A673 (cell line): ENCODE results near the gene RASA3. TPM values are rescaled to one million over a fixed set of nuclear protein-coding genes. Genes with fewer than 3 reads are reported as not detected.

ENCODE experiments used
- BruUV-seq: library from RNA; stranded (reverse); fragments of 400-500 nt; replicated peaks from 2 replicates; lab custom pipeline; 2021; lab: Mats Ljungman, UMichigan
- CTCF ChIA-PET: fragments of 300-600 bp; sonication (Branson Sonifier 250); formaldehyde crosslinking; loops from one replicate; lab custom pipeline; 2022; ENCODE audit warnings: antibody characterized with exemption; lab: Charles Lee
- POLR2A ChIA-PET: fragments of 300-600 bp; sonication (Branson Sonifier 250); formaldehyde crosslinking; loops from one replicate; lab custom pipeline; 2022; ENCODE audit warnings: antibody characterized with exemption; ENCODE audit not compliant: low non-redundant PET; lab: Charles Lee
- DNase-seq: peaks from one replicate; pipeline ENCODE4 v3.0.0-alpha.2; 2015; ENCODE audit warnings: low spot score
- H3K27ac ChIP-seq: fragments of 200-600 bp; sonication (generic); 2 replicates; pipeline ENCODE4 v1.5.1; 2016; ENCODE audit warnings: mixed run types, low read depth, mild to moderate bottlenecking, mixed read lengths, antibody characterized with exemption, low read length; ENCODE audit not compliant: poor library complexity, severe bottlenecking
- H3K27me3 ChIP-seq: fragments of 200-600 bp; sonication (generic); replicated peaks from 2 replicates; pipeline ENCODE4 v1.6.1; 2017; ENCODE audit warnings: mixed run types, low read depth, mild to moderate bottlenecking, mixed read lengths, antibody characterized with exemption, low read length; ENCODE audit not compliant: insufficient read depth, poor library complexity
- H3K36me3 ChIP-seq: fragments of 200-600 bp; sonication (generic); 2 replicates; pipeline ENCODE4 v1.6.1; 2016; ENCODE audit warnings: mixed run types, mild to moderate bottlenecking, mixed read lengths, antibody characterized with exemption, low read length; ENCODE audit not compliant: insufficient read depth, poor library complexity, severe bottlenecking
- H3K4me1 ChIP-seq: fragments of 200-600 bp; sonication (generic); 2 replicates; pipeline ENCODE4 v1.6.1; 2017; ENCODE audit warnings: mixed run types, mild to moderate bottlenecking, mixed read lengths, antibody characterized with exemption, low read length; ENCODE audit not compliant: insufficient read depth, poor library complexity, severe bottlenecking
- H3K4me3 ChIP-seq: fragments of 200-600 bp; sonication (generic); 2 replicates; pipeline ENCODE4 v1.5.1; 2016; ENCODE audit warnings: low read depth, mixed run types, mild to moderate bottlenecking, mixed read lengths, low read length; ENCODE audit not compliant: poor library complexity, severe bottlenecking
- H3K9me3 ChIP-seq: fragments of 200-600 bp; sonication (generic); 2 replicates; pipeline ENCODE4 v1.6.1; 2016; ENCODE audit warnings: mixed run types, low read depth, mild to moderate bottlenecking, mixed read lengths, antibody characterized with exemption, low read length; ENCODE audit not compliant: poor library complexity, severe bottlenecking
- CTCF ChIP-seq: fragments of 300-800, 200-600 bp; sonication (generic); conservative IDR thresholded peaks from 2 replicates; pipeline ENCODE4 v1.5.1; 2017; ENCODE audit warnings: low read depth, mild to moderate bottlenecking, antibody characterized with exemption, low read length, moderate library complexity, mixed read lengths
- EZH2 ChIP-seq: fragments of 200-600 bp; sonication (generic); IDR thresholded peaks from 2 replicates; pipeline ENCODE4 v1.6.1; 2017; ENCODE audit warnings: borderline replicate concordance, low read depth, mild to moderate bottlenecking, mixed read lengths, antibody characterized with exemption, low read length; ENCODE audit not compliant: poor library complexity, severe bottlenecking
- intact Hi-C: fragments of 100-400 bp; cut with micrococcal nuclease; formaldehyde crosslinking; loops from one replicate; pipeline ENCODE4 v1.10.0; 2022; ENCODE audit not compliant: unreplicated experiment
- total RNA-seq: library from RNA; stranded (reverse); gene quantifications from 2 replicates; pipeline ENCODE4 v1.2.3, GENCODE V29; 2021

RASA3 gene
- total RNA-seq, 1 experiment from 2014 or later, result 22.1 TPM

GRCh38 chr13:113970810-113971470 lies 161.5 kb downstream of the RASA3 start:
- ChIA-PET POLR2A (no interaction called here), CTCF (no interaction called here)
- Histone ChIP-seq H3K4me3 (no peak overlapping the region), H3K9me3 (no peaks in the 10 kb centered on the region), H3K4me1 (no peaks in the 10 kb centered on the region), H3K27ac (no peak overlapping the region), H3K27me3 (no peaks in the 10 kb centered on the region), H3K36me3 (peaks cover 7% of the 10 kb centered on the region)
- intact Hi-C loops, result no loop called here
- TF ChIP-seq CTCF (no peak), EZH2 (no peak)
- no TSS peak for BruUV-seq
- DNase-seq, result no peak

- no peaks in the 10 kb centered on the region for H3K9me3 ChIP-seq
- CTCF ChIA-PET, result no interaction called here
- BruUV-seq, result no TSS peak
- H3K4me1 ChIP-seq, result no peaks in the 10 kb centered on the region
- DNase-seq, result no peak
- POLR2A ChIA-PET, result no interaction called here
- intact Hi-C loops, result no loop called here
- no peaks in the 10 kb centered on the region for H3K27me3 ChIP-seq
- H3K4me3 ChIP-seq, result no peak overlapping the region
- TF ChIP-seq CTCF (no peak), EZH2 (no peak)
- no peaks in the 10 kb centered on the region for H3K36me3 ChIP-seq
- H3K27ac ChIP-seq, result no peak overlapping the region
Observed at GRCh38 chr13:113969973-113970611, 162.3 kb downstream of the RASA3 start.

GRCh38 chr13:113969311-113969972 lies 163.0 kb downstream of the RASA3 start:
- DNase-seq, result no peak

More at GRCh38 chr13:113969311-113969972, 163.0 kb downstream of the RASA3 start:
- Histone ChIP-seq H3K27me3 (no peaks in the 10 kb centered on the region), H3K4me1 (no peaks in the 10 kb centered on the region), H3K36me3 (no peaks in the 10 kb centered on the region), H3K4me3 (no peak overlapping the region), H3K27ac (no peak overlapping the region), H3K9me3 (no peaks in the 10 kb centered on the region)
- TF ChIP-seq CTCF (no peak), EZH2 (no peak)
- POLR2A ChIA-PET, result no interaction called here
- CTCF ChIA-PET, result no interaction called here
- BruUV-seq, result no TSS peak
- intact Hi-C loops, result no loop called here
